Measurements from ENCODE around the gene RSRC1.

DNA sequence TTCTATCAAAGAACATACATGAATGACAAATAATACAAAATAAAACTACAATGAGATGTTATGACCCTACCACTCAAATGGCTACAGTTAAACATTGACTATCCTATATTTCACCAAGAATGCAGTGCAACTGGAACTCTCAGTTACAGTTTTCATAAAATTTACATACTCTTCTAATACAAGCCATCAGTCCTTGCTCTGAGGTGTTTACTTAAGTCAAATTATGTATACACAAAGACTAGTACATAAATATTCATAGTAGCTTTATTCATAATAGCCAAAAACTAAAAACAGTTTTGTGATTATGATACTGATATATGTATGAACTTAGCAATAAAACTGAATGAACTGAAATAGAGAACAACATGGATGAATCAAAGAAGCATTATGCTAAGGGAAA, 480.3 kb downstream of the RSRC1 start:
- TF ChIP-seq, protein P1, sequence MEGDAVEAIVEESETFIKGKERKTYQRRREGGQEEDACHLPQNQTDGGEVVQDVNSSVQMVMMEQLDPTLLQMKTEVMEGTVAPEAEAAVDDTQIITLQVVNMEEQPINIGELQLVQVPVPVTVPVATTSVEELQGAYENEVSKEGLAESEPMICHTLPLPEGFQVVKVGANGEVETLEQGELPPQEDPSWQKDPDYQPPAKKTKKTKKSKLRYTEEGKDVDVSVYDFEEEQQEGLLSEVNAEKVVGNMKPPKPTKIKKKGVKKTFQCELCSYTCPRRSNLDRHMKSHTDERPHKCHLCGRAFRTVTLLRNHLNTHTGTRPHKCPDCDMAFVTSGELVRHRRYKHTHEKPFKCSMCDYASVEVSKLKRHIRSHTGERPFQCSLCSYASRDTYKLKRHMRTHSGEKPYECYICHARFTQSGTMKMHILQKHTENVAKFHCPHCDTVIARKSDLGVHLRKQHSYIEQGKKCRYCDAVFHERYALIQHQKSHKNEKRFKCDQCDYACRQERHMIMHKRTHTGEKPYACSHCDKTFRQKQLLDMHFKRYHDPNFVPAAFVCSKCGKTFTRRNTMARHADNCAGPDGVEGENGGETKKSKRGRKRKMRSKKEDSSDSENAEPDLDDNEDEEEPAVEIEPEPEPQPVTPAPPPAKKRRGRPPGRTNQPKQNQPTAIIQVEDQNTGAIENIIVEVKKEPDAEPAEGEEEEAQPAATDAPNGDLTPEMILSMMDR (IDR thresholded peaks at IDR 0.05 in 8 of 11, conservative IDR thresholded peaks at IDR 0.05 in 3 of 11) = no peak
- no peak for TF ChIP-seq POLR2A (IDR thresholded peaks at IDR 0.05)

All from spleen (tissue), 7 donors.